Activated naive CD4-positive, alpha-beta T cell treated with anti-CD3 and anti-CD28 coated beads for 36 hours (primary cell): ENCODE data around the gene COMT. TPM values are rescaled to one million over a fixed set of nuclear protein-coding genes. Genes with fewer than 3 reads are reported as not detected.

Experiments used
- CTCF ChIA-PET: fragments of 350-600 bp; sonication (Branson Sonifier 250); formaldehyde crosslinking; loops from one replicate; lab custom pipeline; 2021; ENCODE audit warnings: antibody characterized with exemption; lab: Charles Lee
- DNase-seq: peaks from one replicate; pipeline ENCODE4 v3.0.0-alpha.2; 2020
- H3K27ac Mint-ChIP-seq: one replicate; pipeline ENCODE4 v1.8.0; 2021; ENCODE audit warnings: mild to moderate bottlenecking, mixed read lengths
- H3K27me3 Mint-ChIP-seq: one replicate; pipeline ENCODE4 v1.8.0; 2021; ENCODE audit warnings: low read depth, mixed read lengths
- H3K36me3 Mint-ChIP-seq: one replicate; pipeline ENCODE4 v1.8.0; 2021; ENCODE audit warnings: low read depth, mixed read lengths
- H3K4me1 Mint-ChIP-seq: one replicate; pipeline ENCODE4 v1.8.0; 2021; ENCODE audit warnings: low read depth, mixed read lengths
- H3K4me3 Mint-ChIP-seq: one replicate; pipeline ENCODE4 v1.8.0; 2021; ENCODE audit warnings: mild to moderate bottlenecking, moderate library complexity, mixed read lengths
- H3K9me3 Mint-ChIP-seq: one replicate; pipeline ENCODE4 v1.8.0; 2021; ENCODE audit warnings: mixed read lengths
- intact Hi-C: fragments of 100-400 bp; cut with micrococcal nuclease; formaldehyde crosslinking; loops from one replicate; pipeline ENCODE4 v1.15.1; 2023
- total RNA-seq, 2 experiments: library from RNA; stranded (reverse); gene quantifications; one replicate each; pipeline ENCODE4 v1.2.3, GENCODE V29; 2021

Gene COMT
- total RNA-seq, 2 experiments from 2014 or later = 53.7 to 56.8 TPM

DNA sequence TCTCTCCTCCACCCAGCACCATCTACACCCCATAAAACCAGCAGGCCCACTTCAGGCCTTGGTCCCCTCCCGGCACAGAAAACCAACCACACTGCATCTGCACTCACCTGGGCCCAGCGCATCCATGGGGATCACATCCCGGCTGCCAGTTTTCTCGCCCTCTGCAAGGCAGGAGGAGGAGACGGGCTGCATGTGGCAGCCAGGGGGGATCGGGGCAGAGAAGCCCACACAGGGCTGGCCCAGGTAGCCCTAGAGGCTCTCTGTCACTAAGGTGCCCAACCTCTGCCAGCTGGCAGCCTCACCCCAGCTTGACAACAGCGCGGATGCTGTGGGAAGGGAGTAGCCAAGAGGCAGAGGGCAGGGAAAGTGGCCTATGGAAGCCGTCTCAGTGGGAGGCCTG, 30.7 kb downstream of the COMT start:
- Mint-ChIP-seq H3K27ac (no peak overlapping the region), H3K36me3 (peaks cover under 1% of the 10 kb centered on the region), H3K4me1 (peaks cover 6% of the 10 kb centered on the region), H3K9me3 (no peaks in the 10 kb centered on the region), H3K4me3 (no peak overlapping the region), H3K27me3 (no peaks in the 10 kb centered on the region)
- intact Hi-C loops = no loop called here
- CTCF ChIA-PET = interaction anchor here (1.0 kb wide), 1 partner anchor 55 kb away, joined by 4 read pairs; no protein-coding TSS in a partner anchor
- DNase-seq = no peak

DNA sequence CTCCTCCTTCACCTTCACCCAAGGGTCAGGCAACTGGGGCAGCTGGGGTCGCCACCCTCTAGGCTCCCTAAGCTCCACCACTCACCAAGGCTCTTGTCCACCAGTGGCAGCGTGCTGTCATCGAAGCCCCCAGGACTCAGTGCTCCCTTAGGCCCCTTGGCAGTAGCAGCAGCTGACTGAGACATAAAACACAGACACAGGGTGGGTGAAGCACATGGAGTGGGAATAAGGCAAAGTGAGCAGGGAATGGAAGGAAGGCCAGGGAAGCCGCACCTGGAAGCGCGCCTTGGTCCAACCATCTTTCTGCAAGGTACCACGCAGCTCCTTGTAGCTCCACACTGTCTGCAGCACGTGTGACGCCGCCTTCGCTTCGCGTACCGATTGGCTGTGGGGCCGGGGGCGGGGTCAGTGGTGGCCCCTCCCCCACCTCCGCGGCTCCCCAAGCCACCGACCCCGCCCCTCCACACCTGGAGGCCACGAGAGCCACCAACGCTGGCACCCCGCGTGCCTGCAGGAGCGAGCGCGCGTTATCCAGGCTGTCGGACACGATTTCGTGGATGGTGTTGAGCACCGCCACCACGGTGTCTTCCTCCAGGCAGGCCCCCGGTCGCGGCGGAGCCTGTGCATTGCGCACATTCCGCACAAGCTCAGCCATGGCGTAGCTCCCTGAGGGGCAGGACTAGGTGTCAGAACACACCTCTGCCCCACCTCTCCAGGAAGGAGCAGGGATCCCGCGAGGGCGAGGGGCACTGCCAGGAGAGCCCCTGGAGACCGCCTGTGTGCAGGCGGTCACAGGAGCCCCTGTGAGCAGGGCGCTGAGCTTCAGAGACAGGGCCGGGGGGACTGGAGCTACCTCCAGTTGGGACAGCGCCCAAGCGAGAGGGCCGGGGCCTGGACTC, 31.3 kb downstream of the COMT start:
- H3K9me3 Mint-ChIP-seq = no peaks in the 10 kb centered on the region
- no peak overlapping the region for H3K27ac Mint-ChIP-seq
- H3K4me3 Mint-ChIP-seq = no peak overlapping the region
- intact Hi-C loops = no loop called here
- CTCF ChIA-PET = interaction anchor here (0.9 kb wide), 1 partner anchor 24 kb away, joined by 4 read pairs; no protein-coding TSS in a partner anchor
- no peak for DNase-seq
- no peaks in the 10 kb centered on the region for H3K27me3 Mint-ChIP-seq
- peaks cover 6% of the 10 kb centered on the region for H3K4me1 Mint-ChIP-seq
- H3K36me3 Mint-ChIP-seq = no peaks in the 10 kb centered on the region

DNA sequence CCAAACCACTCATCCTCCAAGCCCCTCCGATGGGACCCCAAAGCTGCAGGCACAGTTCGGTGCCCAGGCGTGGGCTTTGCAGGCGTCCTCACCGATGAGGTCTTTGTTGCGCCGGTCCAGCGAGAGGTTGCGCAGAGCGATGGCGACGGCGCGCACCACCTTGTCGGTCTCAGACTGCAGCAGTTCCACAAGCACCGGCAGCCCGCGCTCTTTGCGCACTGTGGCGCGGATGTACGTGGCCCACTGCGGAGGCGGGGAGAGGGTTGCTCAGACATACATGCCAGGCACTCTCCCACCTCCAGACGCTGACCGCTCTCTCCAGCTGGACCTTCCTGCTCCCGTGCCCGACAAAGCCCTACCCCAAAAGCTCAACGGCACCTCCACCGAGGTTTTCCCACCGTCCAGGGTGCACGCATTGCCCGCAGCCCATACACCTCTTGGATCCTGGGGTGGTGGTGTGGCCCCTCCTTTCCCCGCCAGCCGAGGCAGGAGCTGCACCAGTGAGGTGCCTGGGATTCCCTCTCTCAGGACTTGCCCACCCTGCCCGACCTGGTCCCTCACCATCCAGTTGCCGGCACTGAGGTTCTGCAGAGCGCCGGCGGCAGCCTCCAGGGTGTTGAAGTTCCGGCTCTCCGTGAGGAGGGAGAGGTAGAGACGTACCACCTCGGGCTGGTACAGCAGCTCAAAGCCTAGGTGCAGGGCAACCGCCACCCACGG, 32.1 kb downstream of the COMT start:
- no peak for DNase-seq
- H3K4me1 Mint-ChIP-seq = peaks cover 6% of the 10 kb centered on the region
- no peak overlapping the region for H3K4me3 Mint-ChIP-seq
- intact Hi-C loops = no loop called here
- no peaks in the 10 kb centered on the region for H3K27me3 Mint-ChIP-seq
- no peaks in the 10 kb centered on the region for H3K36me3 Mint-ChIP-seq
- CTCF ChIA-PET = interaction anchor here (0.6 to 0.9 kb wide), 2 partner anchors 25 to 33 kb away, joined by 3 to 4 read pairs; no protein-coding TSS in a partner anchor
- H3K27ac Mint-ChIP-seq = no peak overlapping the region
- H3K9me3 Mint-ChIP-seq = no peaks in the 10 kb centered on the region

DNA sequence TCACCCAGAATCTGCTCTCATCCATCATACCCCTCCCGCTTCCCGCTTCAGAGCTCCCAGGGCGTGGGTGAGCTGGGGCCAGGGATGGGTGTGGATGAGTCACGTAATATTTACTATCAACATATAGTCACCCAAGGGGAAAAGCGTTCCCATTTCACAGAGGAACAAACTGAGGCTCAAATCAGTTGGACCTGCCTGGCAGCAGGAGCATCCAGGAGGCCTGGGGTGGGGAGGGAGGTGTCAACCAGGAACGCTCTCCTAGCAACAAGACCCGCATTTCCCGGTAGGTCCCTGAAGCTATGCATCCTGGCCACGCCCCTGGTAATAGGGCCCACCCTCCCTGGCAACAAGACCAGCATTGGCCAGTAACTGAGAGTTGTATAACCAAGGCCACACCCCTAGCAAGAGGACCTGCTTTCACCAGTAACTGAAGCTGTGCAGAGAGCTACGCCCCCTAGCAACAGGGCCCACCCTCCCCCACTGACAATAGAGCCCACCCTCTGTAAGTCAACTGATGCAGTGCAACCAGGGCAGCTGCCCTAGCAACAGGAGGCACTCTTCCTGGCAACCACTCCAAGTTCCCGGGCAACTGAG, 32.8 kb downstream of the COMT start:
- no peaks in the 10 kb centered on the region for H3K27me3 Mint-ChIP-seq
- H3K36me3 Mint-ChIP-seq = no peaks in the 10 kb centered on the region
- intact Hi-C loops = no loop called here
- no peaks in the 10 kb centered on the region for H3K9me3 Mint-ChIP-seq
- no peak for DNase-seq
- no peak overlapping the region for H3K4me3 Mint-ChIP-seq
- peaks cover 6% of the 10 kb centered on the region for H3K4me1 Mint-ChIP-seq
- no peak overlapping the region for H3K27ac Mint-ChIP-seq
- CTCF ChIA-PET = interaction anchor here (0.6 kb wide), 1 partner anchor 32 kb away, joined by 3 read pairs; no protein-coding TSS in a partner anchor

DNA sequence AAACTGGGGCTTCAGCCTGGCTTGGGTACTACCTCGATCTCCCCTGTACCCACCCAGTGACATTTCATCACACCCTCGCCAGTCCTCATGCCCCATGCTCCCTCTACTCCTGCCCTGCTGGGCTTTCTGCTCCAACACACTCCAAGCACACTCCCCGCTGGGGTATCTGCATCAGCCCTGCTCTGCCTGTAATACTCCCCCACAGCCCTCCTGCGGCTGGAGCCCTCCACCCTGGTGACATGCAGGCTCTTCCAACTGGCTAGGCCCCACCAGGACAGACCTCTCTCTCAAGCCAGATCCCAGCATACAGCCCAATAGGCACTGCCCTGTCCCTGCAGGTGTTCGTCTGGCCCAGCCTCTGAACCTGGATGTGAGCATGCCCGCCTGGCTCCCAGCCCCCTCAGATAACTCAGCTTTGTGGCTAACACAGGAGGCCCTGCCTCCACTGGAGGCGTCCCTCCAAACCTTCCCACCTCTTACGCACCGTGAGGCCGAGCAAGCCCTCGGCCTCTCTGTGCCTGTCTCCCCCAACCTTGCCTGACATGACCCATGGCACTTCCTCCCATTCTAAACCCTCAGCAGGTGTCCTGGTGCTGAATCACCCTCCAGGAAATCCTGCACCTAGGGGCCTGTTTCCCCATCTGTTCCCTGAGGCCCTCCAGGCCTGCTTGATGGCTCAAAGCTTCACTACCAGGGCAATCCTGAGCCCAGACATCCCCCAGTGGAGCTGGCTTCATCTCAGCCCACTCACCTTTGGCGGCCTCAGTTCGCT, 33.5 kb downstream of the COMT start:
- Mint-ChIP-seq H3K27me3 (no peaks in the 10 kb centered on the region), H3K27ac (no peak overlapping the region), H3K36me3 (no peaks in the 10 kb centered on the region), H3K9me3 (no peaks in the 10 kb centered on the region), H3K4me1 (peaks cover 6% of the 10 kb centered on the region), H3K4me3 (no peak overlapping the region)
- intact Hi-C loops = no loop called here
- CTCF ChIA-PET = interaction anchor here (0.6 to 1.0 kb wide), 2 partner anchors 121 to 154 kb away, joined by 3 read pairs; no protein-coding TSS in a partner anchor
- DNase-seq = no peak

DNA sequence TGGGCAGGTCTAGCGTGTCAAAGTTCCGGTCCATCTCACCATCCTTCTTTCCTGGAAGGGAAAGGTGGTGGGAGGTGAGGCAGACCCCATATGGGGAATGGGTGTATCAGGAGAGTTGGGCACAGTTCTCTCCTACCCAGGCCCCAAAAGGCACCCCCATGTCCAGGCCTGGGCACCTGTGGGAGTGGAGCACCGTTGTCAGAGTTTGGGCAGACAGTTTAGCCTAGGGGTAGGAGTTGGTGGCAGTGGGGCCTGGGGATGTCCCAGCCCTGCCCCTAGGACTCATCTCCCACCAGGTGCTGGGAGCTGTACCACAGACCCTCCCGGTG, 34.1 kb downstream of the COMT start:
- Mint-ChIP-seq H3K36me3 (no peaks in the 10 kb centered on the region), H3K4me1 (peaks cover 3% of the 10 kb centered on the region), H3K4me3 (no peak overlapping the region), H3K9me3 (no peaks in the 10 kb centered on the region), H3K27ac (no peak overlapping the region), H3K27me3 (no peaks in the 10 kb centered on the region)
- DNase-seq = no peak
- CTCF ChIA-PET = interaction anchor here (0.6 to 1.0 kb wide), 2 partner anchors 121 to 154 kb away, joined by 3 read pairs; no protein-coding TSS in a partner anchor
- intact Hi-C loops = no loop called here

DNA sequence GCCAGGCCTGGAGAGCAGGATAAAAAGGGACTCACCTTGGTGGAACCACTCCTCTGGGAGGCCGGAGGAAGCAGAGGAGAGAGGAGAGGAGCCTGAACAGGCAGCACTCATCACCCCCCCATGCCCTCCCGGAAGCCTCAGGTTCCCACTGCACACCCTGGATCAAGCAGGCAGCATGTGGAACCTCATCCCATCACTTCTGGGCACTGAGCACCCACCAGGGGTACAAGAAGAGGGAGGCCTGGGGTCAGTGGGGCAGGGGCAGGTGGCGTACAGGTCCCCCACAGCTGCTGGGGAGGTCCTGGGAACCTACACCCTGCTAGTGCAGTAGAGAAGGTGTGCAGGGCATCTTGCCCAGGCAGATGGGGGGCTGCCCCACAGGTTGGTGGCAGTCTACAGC, 35.1 kb downstream of the COMT start:
- no peak overlapping the region for H3K4me3 Mint-ChIP-seq
- no peaks in the 10 kb centered on the region for H3K9me3 Mint-ChIP-seq
- DNase-seq = no peak
- H3K36me3 Mint-ChIP-seq = no peaks in the 10 kb centered on the region
- intact Hi-C loops = no loop called here
- no peaks in the 10 kb centered on the region for H3K27me3 Mint-ChIP-seq
- CTCF ChIA-PET = no interaction called here
- H3K4me1 Mint-ChIP-seq = no peaks in the 10 kb centered on the region
- no peak overlapping the region for H3K27ac Mint-ChIP-seq

DNA sequence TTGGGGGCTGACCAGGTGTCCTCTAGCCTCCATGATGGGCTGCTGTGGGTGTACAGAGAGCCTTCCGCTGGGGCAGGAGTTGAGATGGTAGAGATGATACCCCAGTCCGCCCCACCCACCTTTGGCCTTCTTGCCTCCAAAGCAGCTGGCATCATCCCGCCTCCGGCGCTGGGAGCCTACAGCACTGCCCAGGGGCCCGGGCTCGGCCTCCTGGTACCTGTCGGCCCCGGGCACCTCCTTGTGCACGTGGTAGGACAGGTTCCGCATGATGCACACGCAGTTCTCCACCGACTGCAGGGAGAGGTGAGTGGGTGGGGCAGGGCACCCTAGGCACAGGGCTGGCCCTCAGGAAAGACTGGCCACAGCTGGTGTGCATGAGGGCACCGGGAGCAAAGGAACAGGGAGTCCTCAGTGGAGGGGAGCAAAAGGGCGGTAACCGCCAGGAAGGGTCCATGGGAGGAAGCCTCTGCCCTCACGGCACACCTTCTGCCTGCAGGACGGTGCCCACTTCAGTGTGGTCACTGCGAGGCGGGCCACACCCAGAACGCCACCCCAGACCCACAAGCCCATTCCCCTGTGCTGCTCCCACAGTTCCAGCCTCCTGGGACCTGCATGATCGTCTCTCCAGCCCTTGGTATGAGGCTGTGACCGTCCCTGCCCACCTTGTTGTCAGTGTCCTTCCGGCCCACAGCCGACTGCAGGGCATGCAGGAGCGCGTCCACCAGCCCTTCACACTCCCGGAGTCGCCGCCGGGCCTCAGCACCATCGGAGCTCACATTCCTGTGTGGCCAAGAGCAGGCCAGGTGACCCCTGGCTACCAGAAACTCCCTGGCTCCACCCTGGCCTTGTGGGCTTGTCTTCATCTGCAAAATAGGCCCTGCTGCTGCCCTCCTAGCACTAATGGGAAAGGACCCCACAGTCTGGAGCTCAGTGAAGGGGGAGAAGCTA, 36.0 kb downstream of the COMT start:
- Mint-ChIP-seq H3K9me3 (no peaks in the 10 kb centered on the region), H3K27me3 (no peaks in the 10 kb centered on the region), H3K36me3 (no peaks in the 10 kb centered on the region), H3K4me3 (no peak overlapping the region), H3K4me1 (no peaks in the 10 kb centered on the region), H3K27ac (no peak overlapping the region)
- no peak for DNase-seq
- intact Hi-C loops = no loop called here
- CTCF ChIA-PET = interaction anchor here (1.3 kb wide), 1 partner anchor 7 kb away, joined by 3 read pairs; no protein-coding TSS in a partner anchor

DNA sequence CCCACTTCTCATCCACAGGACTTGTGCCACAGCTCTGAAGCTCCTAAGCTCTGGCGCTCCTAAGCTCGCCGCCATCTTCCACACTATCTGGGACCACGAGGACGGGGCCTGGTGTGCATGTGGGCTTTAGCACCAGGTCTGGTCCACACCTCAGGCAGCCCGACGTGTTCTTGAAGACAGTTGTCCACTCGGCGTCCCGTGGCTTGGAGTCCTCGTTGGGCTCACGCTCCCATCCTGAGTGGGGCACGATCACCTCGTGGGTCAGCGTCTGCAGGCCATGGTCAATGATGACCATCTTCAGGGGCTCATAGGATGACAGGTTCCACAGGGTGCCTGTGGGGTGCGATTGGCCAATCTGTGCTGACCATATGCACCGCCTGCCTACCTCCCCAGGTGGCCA, 37.2 kb downstream of the COMT start:
- Mint-ChIP-seq H3K27me3 (no peaks in the 10 kb centered on the region), H3K4me1 (no peaks in the 10 kb centered on the region), H3K4me3 (no peak overlapping the region), H3K9me3 (no peaks in the 10 kb centered on the region), H3K36me3 (no peaks in the 10 kb centered on the region), H3K27ac (no peak overlapping the region)
- intact Hi-C loops = no loop called here
- CTCF ChIA-PET = interaction anchor here (1.3 kb wide), 1 partner anchor 9 kb away, joined by 3 read pairs; no protein-coding TSS in a partner anchor
- no peak for DNase-seq

DNA sequence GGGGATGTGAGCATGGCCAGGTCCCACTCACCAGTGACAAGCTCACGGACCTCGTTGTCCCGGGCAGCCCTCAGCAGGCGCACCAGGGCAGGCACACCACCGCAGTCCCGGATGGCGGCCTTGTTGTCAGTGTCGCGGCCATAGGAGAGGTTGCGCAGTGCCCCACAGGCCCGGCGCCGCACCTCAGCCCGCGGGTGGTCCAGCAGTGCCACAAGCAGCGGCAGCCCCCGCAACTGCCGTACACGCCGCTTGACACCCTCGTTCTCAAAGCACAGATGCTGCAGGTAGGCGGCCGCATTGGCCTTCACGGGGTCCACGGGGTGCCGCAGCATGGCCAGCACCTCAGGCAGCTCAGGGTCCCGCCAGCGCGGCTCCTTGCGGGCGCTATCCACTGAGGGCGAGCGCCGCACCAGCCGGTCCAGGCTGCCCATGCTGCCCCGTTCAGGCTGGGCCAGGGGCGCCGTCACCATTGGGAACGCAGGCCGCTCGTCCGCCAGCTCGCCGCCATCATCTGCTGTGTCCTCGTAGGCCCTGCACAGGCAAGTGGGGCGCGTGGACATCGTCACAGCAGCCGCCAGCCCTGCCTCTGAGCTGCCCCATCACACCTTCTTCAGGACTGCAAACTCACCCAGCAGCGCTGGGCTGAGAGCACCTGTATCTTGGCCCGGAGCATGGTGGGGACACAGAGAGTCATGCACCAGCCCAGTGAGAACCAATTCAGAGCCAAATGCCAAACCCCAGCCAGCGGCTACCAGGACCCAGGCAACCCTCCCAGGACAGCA, 38.3 kb downstream of the COMT start:
- no peaks in the 10 kb centered on the region for H3K9me3 Mint-ChIP-seq
- intact Hi-C loops = no loop called here
- H3K36me3 Mint-ChIP-seq = no peaks in the 10 kb centered on the region
- H3K4me3 Mint-ChIP-seq = no peak overlapping the region
- no peaks in the 10 kb centered on the region for H3K4me1 Mint-ChIP-seq
- CTCF ChIA-PET = no interaction called here
- no peak overlapping the region for H3K27ac Mint-ChIP-seq
- H3K27me3 Mint-ChIP-seq = no peaks in the 10 kb centered on the region
- no peak for DNase-seq
